BJ (cell line): Measurements from ENCODE around the gene GID4. TPM values are rescaled to one million over a fixed set of nuclear protein-coding genes. Genes with fewer than 3 reads are reported as not detected.

Experiments used
- CTCF ChIA-PET: fragments of 350-600 bp; formaldehyde crosslinking; extraction: SDS; loops from one replicate; lab custom pipeline; 2021; ENCODE audit warnings: antibody characterized with exemption, inconsistent platforms; lab: Yijun Ruan, JAX
- POLR2A ChIA-PET: fragments of 300-600 bp; sonication (Branson Sonifier 250); formaldehyde crosslinking; extraction: SDS; loops from one replicate; lab custom pipeline; 2021; ENCODE audit warnings: antibody characterized with exemption; lab: Charles Lee
- DNase-seq: peaks from one replicate; pipeline ENCODE4 v3.0.0-alpha.2; 2011; ENCODE audit warnings: low read depth
- H3K27me3 ChIP-seq: 2 replicates; pipeline ENCODE4 v1.6.0; 2011; ENCODE audit warnings: low read length; ENCODE audit not compliant: control insufficient read depth, insufficient read depth
- H3K36me3 ChIP-seq: 2 replicates; pipeline ENCODE4 v1.5.1; 2011; ENCODE audit warnings: low read length; ENCODE audit not compliant: control insufficient read depth, insufficient read depth
- H3K4me3 ChIP-seq: 2 replicates; pipeline ENCODE4 v1.5.1; 2011; ENCODE audit warnings: low read depth, mild to moderate bottlenecking, control low read depth, low read length
- CTCF ChIP-seq: IDR thresholded peaks from 2 replicates; pipeline ENCODE4 v1.5.1; 2011; ENCODE audit warnings: low read depth, mild to moderate bottlenecking, control low read depth, inconsistent platforms, low read length, moderate library complexity; ENCODE audit not compliant: insufficient read depth
- polyA plus RNA-seq: library from polyadenylated mRNA; depleted of rRNA; stranded (reverse); fragments of >200 nt; gene quantifications from 2 replicates; pipeline ENCODE4 v1.2.3, GENCODE V29; 2011

The GID4 gene
- polyA plus RNA-seq, 1 experiment, result 6.9 TPM

DNA sequence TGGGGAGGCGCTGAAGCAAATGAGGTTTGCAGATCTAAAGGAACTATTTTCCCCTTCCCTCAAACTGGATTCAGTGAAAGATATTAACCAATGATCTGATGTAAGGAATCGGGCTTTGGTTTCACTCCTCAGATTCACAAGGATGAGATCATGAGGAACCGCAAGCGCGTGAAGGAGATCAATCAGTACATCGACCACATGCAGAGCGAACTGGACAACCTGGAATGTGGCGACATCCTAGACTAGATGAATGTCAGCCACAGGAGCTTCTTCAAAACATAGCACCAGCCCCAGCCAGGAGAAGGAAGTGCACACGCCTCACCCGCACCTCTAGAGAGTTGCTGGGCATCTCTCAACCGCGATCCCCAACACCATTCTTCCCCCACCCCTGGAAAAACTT lies 22.8 kb upstream of the GID4 start:
- H3K4me3 ChIP-seq, result no peak overlapping the region
- POLR2A ChIA-PET, result no interaction called here
- no peak for DNase-seq
- no peak for TF ChIP-seq CTCF
- CTCF ChIA-PET, result no interaction called here
- no peaks in the 10 kb centered on the region for H3K27me3 ChIP-seq
- H3K36me3 ChIP-seq, result peaks cover 1% of the 10 kb centered on the region; the same call in 1 of the 2 replicates

DNA sequence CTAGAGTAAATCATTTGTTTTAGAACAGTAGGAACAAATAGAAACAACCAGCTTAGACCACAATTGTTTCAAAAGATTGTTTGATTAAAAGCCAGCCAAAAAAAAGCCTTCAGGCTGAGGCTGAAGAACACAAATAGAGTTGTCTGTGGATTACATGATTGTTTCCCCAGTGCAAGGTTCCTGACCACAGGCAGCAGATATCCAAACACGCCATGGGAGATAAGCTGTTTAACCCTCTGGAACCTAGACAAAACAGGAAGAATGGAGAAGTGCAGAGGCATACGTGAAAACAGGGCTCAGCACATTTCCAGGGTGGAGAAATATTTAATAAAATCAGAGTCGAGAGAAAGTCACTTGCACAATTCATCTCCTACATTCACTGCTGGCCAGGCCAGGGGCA lies 21.2 kb upstream of the GID4 start:
- no peak for TF ChIP-seq CTCF
- DNase-seq, result no peak
- peaks cover 1% of the 10 kb centered on the region; the same call in 1 of the 2 replicates for H3K36me3 ChIP-seq
- no peak overlapping the region for H3K4me3 ChIP-seq
- ChIA-PET CTCF (no interaction called here), POLR2A (no interaction called here)
- H3K27me3 ChIP-seq, result no peaks in the 10 kb centered on the region

- ChIA-PET CTCF (no interaction called here), POLR2A (no interaction called here)
- Histone ChIP-seq H3K4me3 (no peak overlapping the region), H3K36me3 (peaks cover 1% of the 10 kb centered on the region; the same call in 1 of the 2 replicates), H3K27me3 (no peaks in the 10 kb centered on the region)
- no peak for DNase-seq
- no peak for TF ChIP-seq CTCF
These were observed 20.7 kb upstream of the GID4 start for GRCh38 chr17:18018411-18018921.

- POLR2A ChIA-PET, result no interaction called here
- CTCF ChIA-PET, result interaction anchor here (1.5 kb wide), 1 partner anchor 129 kb away, joined by 4 read pairs; no protein-coding TSS in a partner anchor
- TF ChIP-seq CTCF, result no peak
- H3K4me3 ChIP-seq, result no peak overlapping the region
- H3K27me3 ChIP-seq, result no peaks in the 10 kb centered on the region
- H3K36me3 ChIP-seq, result peaks cover 3% of the 10 kb centered on the region
- no peak for DNase-seq
These were observed 19.4 kb upstream of the GID4 start for GRCh38 chr17:18019838-18020154.

- H3K27me3 ChIP-seq, result no peaks in the 10 kb centered on the region
- TF ChIP-seq CTCF, result no peak
- peaks cover 3% of the 10 kb centered on the region for H3K36me3 ChIP-seq
- POLR2A ChIA-PET, result no interaction called here
- CTCF ChIA-PET, result interaction anchor here (0.6 to 2.5 kb wide), 4 partner anchors 9 to 357 kb away, joined by 3 to 8 read pairs (median 4); no protein-coding TSS in a partner anchor
- H3K4me3 ChIP-seq, result no peak overlapping the region
- no peak for DNase-seq
These were observed 18.2 kb upstream of the GID4 start for GRCh38 chr17:18020971-18021370.
